Mammary microvascular endothelial cell (primary cell): ENCODE data around the gene GRHL3. TPM values are rescaled to one million over a fixed set of nuclear protein-coding genes. Genes with fewer than 3 reads are reported as not detected.

Experiments
- total RNA-seq: library from RNA; depleted of rRNA; stranded (reverse); fragments of >200 nt; gene quantifications from 2 replicates; pipeline ENCODE4 v1.2.3, GENCODE V29; 2015

The GRHL3 gene
- 0.10 and 0.53 TPM in 2 replicates for total RNA-seq

GRCh38 chr1:24319312-24319863, at the start of gene GRHL3:
Gene GRHL3 (plus strand): TSS chr1:24319357. CDS start chr1:24319552, 195 bp downstream.

Other genes starting within 250 kb of the GRHL3 start
- gene MYOM3, start 207.2 kb upstream of the GRHL3 start, total RNA-seq, result 0.05 and 0.07 TPM in 2 replicates
- gene IL22RA1, start 176.2 kb upstream of the GRHL3 start, total RNA-seq, result not detected in 2 replicates
- gene IFNLR1, start 132.1 kb upstream of the GRHL3 start, total RNA-seq, result 0.07 TPM in 1 of 2 replicates, not detected in the other
- 6.2 and 9.1 TPM in 2 replicates for gene STPG1, start 94.4 kb downstream of the GRHL3 start, total RNA-seq
- 20.5 and 23.2 TPM in 2 replicates for gene NIPAL3, start 96.4 kb downstream of the GRHL3 start, total RNA-seq
- gene RCAN3, start 183.5 kb downstream of the GRHL3 start, total RNA-seq, result 4.6 and 4.7 TPM in 2 replicates
- not detected in 2 replicates for gene NCMAP, start 236.7 kb downstream of the GRHL3 start, total RNA-seq